GM23338 (cell line): Measurements from ENCODE around the gene FOXK2.

Source experiments
- CTCF ChIP-seq, 2 experiments: fragments of 200-600 bp in 1 of 2; sonication (generic) in 1 of 2; conservative IDR thresholded peaks; 2 replicates each; pipeline versions ENCODE4 v1.5.1 to v1.6.1; 2016 to 2017; ENCODE audit warnings: antibody characterized with exemption in 2 of 2, low read depth in 2 of 2, mild to moderate bottlenecking in 2 of 2, moderate library complexity in 1 of 2
- ETS1 ChIP-seq: IDR thresholded peaks from 2 replicates; pipeline ENCODE4 v1.6.1; 2016; ENCODE audit warnings: antibody characterized with exemption
- EZH2 ChIP-seq: fragments of 200-600 bp; sonication (generic); IDR thresholded peaks from one replicate; pipeline ENCODE4 v1.8.0; 2017; ENCODE audit warnings: antibody characterized with exemption, mild to moderate bottlenecking, low read depth; ENCODE audit not compliant: unreplicated experiment

GRCh38 chr17:82598256-82599119 is 79.0 kb downstream of the FOXK2 start:
- TF ChIP-seq EZH2 (no peak), ETS1 (no peak), CTCF (conservative IDR thresholded peaks at IDR 0.05; ENCODE audit: low read depth in 2 of 2) (no peak)
